Trophoblast cell (in vitro differentiated cells and primary cell): ENCODE data around the gene FTO.

ENCODE experiments used
- DNase-seq, 2 donors: peaks; one replicate each; pipeline ENCODE4 v3.0.0-alpha.2; 2016
- H2AFZ ChIP-seq: 2 replicates; pipeline ENCODE4 v1.6.1; 2013; ENCODE audit warnings: low read length, moderate library complexity, mild to moderate bottlenecking; ENCODE audit not compliant: insufficient read depth, poor library complexity
- H2AK5ac ChIP-seq: 2 replicates; pipeline ENCODE4 v1.6.1; 2013; ENCODE audit warnings: mild to moderate bottlenecking, low read length
- H2BK120ac ChIP-seq: 2 replicates; pipeline ENCODE4 v1.6.1; 2013; ENCODE audit warnings: low read length, mild to moderate bottlenecking, moderate library complexity; ENCODE audit not compliant: insufficient read depth, poor library complexity
- H2BK12ac ChIP-seq: 2 replicates; pipeline ENCODE4 v1.6.1; 2013; ENCODE audit warnings: mild to moderate bottlenecking, low read length, moderate library complexity
- H2BK5ac ChIP-seq: 2 replicates; pipeline ENCODE4 v1.6.1; 2013; ENCODE audit warnings: low read length, low read depth, moderate library complexity, mild to moderate bottlenecking; ENCODE audit not compliant: poor library complexity
- H3K14ac ChIP-seq: 2 replicates; pipeline ENCODE4 v1.6.1; 2013; ENCODE audit warnings: mild to moderate bottlenecking, low read length
- H3K18ac ChIP-seq: 2 replicates; pipeline ENCODE4 v1.6.1; 2013; ENCODE audit warnings: mild to moderate bottlenecking, low read length
- H3K23ac ChIP-seq: 2 replicates; pipeline ENCODE4 v1.6.1; 2013; ENCODE audit warnings: low read length
- H3K27ac ChIP-seq: 2 replicates; pipeline ENCODE4 v1.5.1; 2013; ENCODE audit warnings: low read depth, mild to moderate bottlenecking, inconsistent platforms, low read length, moderate library complexity
- H3K27me3 ChIP-seq: 2 replicates; pipeline ENCODE4 v1.6.1; 2013; ENCODE audit warnings: inconsistent platforms, mild to moderate bottlenecking, low read length, moderate library complexity; ENCODE audit not compliant: insufficient read depth
- H3K36me3 ChIP-seq, 2 experiments: 1 replicate in 1 of 2; 2 replicates in 1 of 2; pipeline ENCODE4 v1.6.1; 2013; ENCODE audit warnings: low read length in 2 of 2, mild to moderate bottlenecking in 2 of 2, moderate library complexity in 1 of 2; ENCODE audit not compliant: insufficient read depth in 2 of 2, control insufficient read depth in 1 of 2
- H3K4ac ChIP-seq: 2 replicates; pipeline ENCODE4 v1.6.1; 2013; ENCODE audit warnings: low read depth, mild to moderate bottlenecking, low read length, moderate library complexity
- H3K4me1 ChIP-seq, 2 experiments: 1 replicate in 1 of 2; 2 replicates in 1 of 2; pipeline ENCODE4 v1.6.1; 2013; ENCODE audit warnings: low read length in 2 of 2, mild to moderate bottlenecking in 2 of 2, moderate library complexity in 1 of 2; ENCODE audit not compliant: insufficient read depth in 2 of 2, control insufficient read depth in 1 of 2
- H3K4me2 ChIP-seq: 2 replicates; pipeline ENCODE4 v1.6.1; 2013; ENCODE audit warnings: inconsistent platforms, mild to moderate bottlenecking, low read length, moderate library complexity
- H3K4me3 ChIP-seq: 2 replicates; pipeline ENCODE4 v1.5.1; 2013; ENCODE audit warnings: mild to moderate bottlenecking, low read depth, low read length, inconsistent platforms
- H3K79me1 ChIP-seq: one replicate; pipeline ENCODE4 v1.6.1; 2013; ENCODE audit warnings: low read length
- H3K79me2 ChIP-seq: 2 replicates; pipeline ENCODE4 v1.6.1; 2013; ENCODE audit warnings: low read length, mild to moderate bottlenecking; ENCODE audit not compliant: control insufficient read depth, insufficient read depth, poor library complexity
- H3K9ac ChIP-seq: 2 replicates; pipeline ENCODE4 v1.6.1; 2013; ENCODE audit warnings: mild to moderate bottlenecking, low read length
- H3K9me3 ChIP-seq: 2 replicates; pipeline ENCODE4 v1.6.1; 2013; ENCODE audit warnings: low read depth, mild to moderate bottlenecking, control low read depth, inconsistent platforms, low read length; ENCODE audit not compliant: insufficient read depth
- H4K12ac ChIP-seq: 2 replicates; pipeline ENCODE4 v1.6.1; 2013; ENCODE audit warnings: low read depth, mild to moderate bottlenecking, low read length, moderate library complexity
- H4K8ac ChIP-seq: 2 replicates; pipeline ENCODE4 v1.6.1; 2013; ENCODE audit warnings: low read depth, mild to moderate bottlenecking, low read length, moderate library complexity
- H4K91ac ChIP-seq: one replicate; pipeline ENCODE4 v1.6.1; 2013; ENCODE audit warnings: low read depth, mild to moderate bottlenecking, low read length, moderate library complexity
- WGBS: extraction: QIAGEN DNeasy Blood & Tissue Kit; methylation state at CpG from one replicate; pipeline ENCODE4 v1.1.7; 2013; ENCODE audit warnings: missing lambda C conversion rate; ENCODE audit not compliant: insufficient read length, insufficient coverage; ENCODE audit errors: extremely low coverage; 5-methylcytosine and 5-hydroxymethylcytosine counted together

FTO gene

GRCh38 chr16:53952215-53953208, 248.6 kb downstream of the FTO start:
- no peak overlapping the region for H3K4me3 ChIP-seq
- no CpG with 5 or more reads among the region's 7 CpGs for WGBS
- no peak overlapping the region for H3K9ac ChIP-seq
- H3K23ac ChIP-seq = no peak overlapping the region
- H3K4ac ChIP-seq = no peak overlapping the region
- H4K91ac ChIP-seq = no peak overlapping the region
- no peak overlapping the region for H2AK5ac ChIP-seq
- H3K9me3 ChIP-seq = no peaks in the 10 kb centered on the region
- no peaks in the 10 kb centered on the region for H3K36me3 ChIP-seq
- H2BK5ac ChIP-seq = no peak overlapping the region
- H4K12ac ChIP-seq = no peak overlapping the region
- H3K4me2 ChIP-seq = no peak overlapping the region
- H2BK12ac ChIP-seq = no peak overlapping the region
- H3K18ac ChIP-seq = no peak overlapping the region
- H4K8ac ChIP-seq = no peak overlapping the region
- no peak overlapping the region for H3K14ac ChIP-seq
- H2BK120ac ChIP-seq = no peak overlapping the region
- H3K27me3 ChIP-seq = no peaks in the 10 kb centered on the region
- DNase-seq = peak in 1 of 2 donors; percentile 11
- H3K4me1 ChIP-seq = no peaks in the 10 kb centered on the region
- peaks cover 2% of the 10 kb centered on the region for H3K79me1 ChIP-seq
- H2AFZ ChIP-seq = no peak overlapping the region
- no peaks in the 10 kb centered on the region for H3K79me2 ChIP-seq
- H3K27ac ChIP-seq = no peak overlapping the region

GRCh38 chr16:53953336-53953735, 249.4 kb downstream of the FTO start:
- H3K79me2 ChIP-seq = no peaks in the 10 kb centered on the region
- H2BK120ac ChIP-seq = no peak overlapping the region
- DNase-seq = no peak
- no peak overlapping the region for H3K4me2 ChIP-seq
- H2AFZ ChIP-seq = no peak overlapping the region
- H2BK5ac ChIP-seq = no peak overlapping the region
- H3K36me3 ChIP-seq = no peaks in the 10 kb centered on the region
- no peak overlapping the region for H3K14ac ChIP-seq
- no peak overlapping the region for H2BK12ac ChIP-seq
- H4K91ac ChIP-seq = no peak overlapping the region
- H3K18ac ChIP-seq = no peak overlapping the region
- no peak overlapping the region for H3K4ac ChIP-seq
- H3K23ac ChIP-seq = no peak overlapping the region
- no peaks in the 10 kb centered on the region for H3K27me3 ChIP-seq
- no peak overlapping the region for H3K9ac ChIP-seq
- H2AK5ac ChIP-seq = no peak overlapping the region
- no peak overlapping the region for H3K27ac ChIP-seq
- H3K4me1 ChIP-seq = peaks cover 0 to 2% of the 10 kb centered on the region in 2 experiments
- H3K9me3 ChIP-seq = no peaks in the 10 kb centered on the region
- no CpG with 5 or more reads among the region's 2 CpGs for WGBS
- no peak overlapping the region for H3K4me3 ChIP-seq
- H4K8ac ChIP-seq = no peak overlapping the region
- peaks cover 2% of the 10 kb centered on the region for H3K79me1 ChIP-seq
- H4K12ac ChIP-seq = no peak overlapping the region

GRCh38 chr16:53955221-53955875, 251.4 kb downstream of the FTO start:
- Histone ChIP-seq H3K36me3 (no peaks in the 10 kb centered on the region), H3K4ac (no peak overlapping the region), H3K9ac (no peak overlapping the region), H4K12ac (no peak overlapping the region), H3K4me1 (peaks cover 0 to 2% of the 10 kb centered on the region in 2 experiments), H2AFZ (no peak overlapping the region), H4K8ac (no peak overlapping the region), H3K18ac (no peak overlapping the region), H3K79me2 (no peaks in the 10 kb centered on the region), H3K9me3 (no peaks in the 10 kb centered on the region), H2BK12ac (no peak overlapping the region), H2AK5ac (no peak overlapping the region), H3K23ac (no peak overlapping the region), H3K4me2 (no peak overlapping the region), H3K27me3 (no peaks in the 10 kb centered on the region), H3K27ac (no peak overlapping the region), H3K4me3 (no peak overlapping the region), H2BK5ac (no peak overlapping the region), H4K91ac (no peak overlapping the region), H2BK120ac (no peak overlapping the region), H3K14ac (no peak overlapping the region), H3K79me1 (peaks cover 6% of the 10 kb centered on the region)
- no CpG with 5 or more reads among the region's 2 CpGs for WGBS
- no peak for DNase-seq

GRCh38 chr16:53958341-53958880, 254.5 kb downstream of the FTO start:
- Histone ChIP-seq H3K4me1 (peaks cover 0 to 2% of the 10 kb centered on the region in 2 experiments), H2BK5ac (no peak overlapping the region), H2BK120ac (peak overlapping the region; percentile 73), H3K18ac (no peak overlapping the region), H3K27ac (no peak overlapping the region), H2AK5ac (no peak overlapping the region), H3K9ac (no peak overlapping the region), H4K91ac (peak overlapping the region; percentile 62), H3K36me3 (peaks cover 0 to 2% of the 10 kb centered on the region in 2 experiments), H3K14ac (no peak overlapping the region), H3K9me3 (no peaks in the 10 kb centered on the region), H2AFZ (no peak overlapping the region), H3K79me1 (peaks cover 6% of the 10 kb centered on the region), H4K12ac (no peak overlapping the region), H3K4me3 (no peak overlapping the region), H4K8ac (peak overlapping the region; percentile 31), H3K4ac (no peak overlapping the region), H2BK12ac (peak overlapping the region; percentile 53), H3K27me3 (no peaks in the 10 kb centered on the region), H3K4me2 (no peak overlapping the region), H3K23ac (no peak overlapping the region), H3K79me2 (no peaks in the 10 kb centered on the region)
- no peak for DNase-seq
- no CpG with 5 or more reads among the region's 10 CpGs for WGBS
